ENCODE measurements around the gene ETS2.

GRCh38 chr21:38869946-38870345 lies 64.2 kb downstream of the ETS2 start:
- TF ChIP-seq CTCF (IDR thresholded peaks at IDR 0.05) = no peak
- TF ChIP-seq EP300 (IDR thresholded peaks at IDR 0.05) = no peak
- TF ChIP-seq POLR2A (IDR thresholded peaks at IDR 0.05) = no peak

Measured in ovary (tissue), 3 donors.